HG02798 (cell line): ENCODE measurements around the gene LRRK1.

Experiments used
- ATAC-seq: cut with Tn5 transposase; IDR thresholded peaks from one replicate; pipeline ENCODE4 v1.9.1; 2021; ENCODE audit warnings: mild to moderate bottlenecking; ENCODE audit not compliant: unreplicated experiment, poor library complexity

The LRRK1 gene

DNA sequence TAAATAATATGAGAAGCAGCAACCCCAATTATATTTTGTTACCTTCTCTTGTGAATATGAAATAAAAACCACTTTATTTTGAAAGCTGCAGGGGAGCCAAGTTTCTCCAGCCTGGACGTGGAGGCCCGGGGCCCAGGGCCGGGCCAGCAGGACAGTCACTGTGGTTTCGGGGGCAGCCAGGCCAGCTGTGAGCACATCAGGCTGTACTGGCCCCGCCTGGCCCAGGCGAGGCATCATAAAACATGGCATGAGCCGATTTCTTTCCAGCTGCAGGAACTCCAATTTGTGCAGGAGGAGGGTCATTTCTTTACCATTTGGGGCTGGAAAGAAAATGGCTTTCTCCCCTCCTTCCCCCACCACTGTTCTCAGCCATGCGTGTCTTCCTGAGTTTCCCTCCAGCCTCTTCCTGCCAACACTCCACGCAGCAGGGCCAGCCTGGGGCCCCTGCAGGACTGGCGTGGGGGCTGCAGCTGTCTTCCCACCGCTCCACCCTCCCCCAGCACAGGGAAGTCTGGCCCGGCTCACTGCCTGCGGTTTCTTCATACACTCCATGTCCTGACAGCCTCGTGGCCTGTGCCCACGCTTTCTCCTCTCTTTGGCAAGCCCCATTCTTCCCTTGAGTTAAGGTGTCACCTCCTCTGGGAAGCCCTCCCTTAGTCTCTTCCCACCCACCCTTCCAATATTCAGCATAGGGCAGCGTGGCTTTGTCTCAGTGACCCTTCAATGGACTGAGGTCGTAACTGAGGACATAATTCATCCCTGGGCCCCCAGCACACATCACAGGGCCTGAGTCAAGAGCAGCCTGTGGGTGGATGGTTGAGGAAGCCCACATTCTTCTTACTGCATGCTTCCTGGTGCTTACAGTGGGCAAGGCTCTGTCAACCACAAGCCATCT, 196.9 kb downstream of the LRRK1 start:
- no peak for ATAC-seq

DNA sequence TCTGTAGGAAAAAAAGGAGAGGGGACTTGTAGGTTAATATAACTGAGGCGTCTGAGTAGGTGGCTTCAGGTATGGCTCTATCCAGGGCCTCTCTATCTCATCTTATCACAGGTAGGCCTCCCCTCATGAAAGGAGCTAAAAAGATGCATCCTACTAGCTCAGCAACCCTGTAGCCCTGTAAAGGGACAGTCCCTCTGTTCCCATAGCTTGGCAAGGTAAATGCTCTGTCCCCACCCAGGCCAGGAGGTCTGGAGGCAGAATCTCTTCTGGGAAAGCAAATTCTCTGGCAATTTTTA, 197.5 kb downstream of the LRRK1 start:
- ATAC-seq = no peak

DNA sequence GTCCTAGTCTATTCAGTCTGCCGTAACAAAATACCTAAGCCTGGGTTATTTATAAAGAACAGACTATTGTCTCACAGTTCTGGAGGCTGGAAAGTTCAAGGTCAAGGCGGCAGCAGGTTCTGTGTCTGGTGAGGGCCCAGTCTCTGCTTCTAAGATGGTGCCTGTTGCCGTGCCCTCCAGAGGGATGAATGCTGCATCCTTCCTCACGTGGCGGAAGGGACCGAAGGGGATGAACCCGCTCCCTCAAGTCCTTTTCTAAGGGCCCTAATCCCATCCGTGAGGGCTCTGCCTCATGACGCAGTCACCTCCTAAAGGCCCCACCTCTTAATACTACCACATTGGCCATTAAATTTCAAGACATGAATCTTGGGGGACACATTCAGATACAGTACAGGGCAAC, 199.0 kb downstream of the LRRK1 start:
- ATAC-seq = no peak

DNA sequence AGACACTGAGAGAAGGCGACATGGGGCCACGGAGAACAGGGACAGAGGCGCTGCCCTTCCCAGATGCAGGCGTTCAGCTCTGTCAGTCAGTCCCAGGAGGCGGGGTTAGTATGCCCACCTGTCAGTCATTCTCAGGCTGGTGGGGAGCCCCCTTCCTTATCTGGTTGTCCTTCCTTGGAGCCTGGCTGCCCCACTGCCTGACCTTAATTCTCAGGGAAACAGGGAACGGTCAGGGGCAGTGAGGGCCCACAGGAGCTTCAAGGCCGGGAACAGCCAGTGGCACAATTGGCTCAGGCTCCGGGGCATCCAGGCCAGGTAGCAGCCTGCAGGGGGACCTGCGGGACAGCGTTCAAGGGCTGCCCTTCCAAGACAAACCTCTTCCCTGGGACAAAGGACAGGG, 199.5 kb downstream of the LRRK1 start:
- no peak for ATAC-seq

DNA sequence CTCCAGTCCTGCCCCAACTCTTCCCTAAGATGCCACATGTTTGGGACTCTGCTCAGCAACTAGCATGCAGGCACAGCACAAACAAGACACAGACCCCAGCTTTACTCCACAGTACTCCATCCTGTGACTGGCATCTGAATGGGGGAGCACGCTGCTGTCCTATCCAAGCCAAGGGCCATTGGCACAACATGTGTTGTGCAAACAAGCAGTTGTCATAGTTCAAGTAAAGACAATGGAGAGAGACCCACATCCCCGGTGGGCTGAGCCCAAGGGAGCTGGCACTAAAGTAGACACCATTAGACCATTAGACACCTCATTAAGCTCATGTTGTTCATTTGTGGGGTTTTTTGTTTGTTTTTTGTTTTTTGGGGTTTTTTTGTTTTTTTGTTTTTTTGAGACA, 200.0 kb downstream of the LRRK1 start:
- no peak for ATAC-seq
